Thyroid gland (tissue), 4 donors: ENCODE results near the gene AMZ1. TPM values are rescaled to one million over a fixed set of nuclear protein-coding genes. Genes with fewer than 3 reads are reported as not detected.

Experiments
- DNase-seq, 2 donors: peaks; one replicate each; pipeline ENCODE4 v3.0.0-alpha.2; 2019
- H3K27ac ChIP-seq, 3 donors: fragments of 200-600 bp; sonication (generic); 1 replicate in 2 of 3; 2 replicates in 1 of 3; pipeline ENCODE4 v1.5.1; 2016 to 2019; ENCODE audit warnings: mild to moderate bottlenecking in 1 of 3, moderate library complexity in 1 of 3
- H3K27me3 ChIP-seq: fragments of 200-600 bp; sonication (generic); one replicate; pipeline ENCODE4 v1.5.1; 2019
- H3K36me3 ChIP-seq, 2 donors: fragments of 200-600 bp; sonication (generic); one replicate each; pipeline ENCODE4 v1.5.1; 2016 to 2019
- H3K4me1 ChIP-seq, 2 donors: fragments of 200-600 bp; sonication (generic); one replicate each; pipeline ENCODE4 v1.5.1; 2017 to 2019
- H3K4me3 ChIP-seq, 3 donors: fragments of 200-600 bp; sonication (generic); replicated peaks in 1 of 3; 1 replicate in 2 of 3; 2 replicates in 1 of 3; pipeline ENCODE4 v1.5.1; 2016; ENCODE audit warnings: mild to moderate bottlenecking in 1 of 3
- H3K9me3 ChIP-seq: fragments of 200-600 bp; sonication (generic); one replicate; pipeline ENCODE4 v1.5.1; 2017
- CTCF ChIP-seq, 6 experiments: fragments of 200-600 bp in 3 of 6; fragments of 450-650 bp in 3 of 6; sonication (generic) in 3 of 6; IDR thresholded peaks; one replicate each; pipeline ENCODE4 v1.5.1; 2016 to 2019; ENCODE audit warnings: antibody characterized with exemption in 6 of 6, mild to moderate bottlenecking in 2 of 6, inconsistent platforms in 1 of 6, moderate library complexity in 1 of 6
- POLR2A ChIP-seq, 2 donors: fragments of 450-650 bp; IDR thresholded peaks; one replicate each; pipeline ENCODE4 v1.6.1; 2017; ENCODE audit warnings: antibody characterized with exemption in 2 of 2, mild to moderate bottlenecking in 2 of 2, moderate library complexity in 1 of 2
- WGBS, 2 donors: methylation state at CpG; one replicate each; pipeline ENCODE4 v1.1.5; 2017; 5-methylcytosine and 5-hydroxymethylcytosine counted together
- intact Hi-C: fragments of 100-400 bp; cut with DNase I; formaldehyde crosslinking; loops from one replicate; pipeline ENCODE4 v1.15.1; 2023
- total RNA-seq, 4 donors: library from RNA; depleted of rRNA; stranded (reverse); fragments of >200 nt; gene quantifications; one replicate each; pipeline ENCODE4 v1.2.3, GENCODE V29; 2016

Gene AMZ1
- total RNA-seq, result 1 to 10 TPM in 1 of 4 donors, under 1 TPM in 1, not detected in 2; 0.29 to 1.2 TPM

- H3K4me3 ChIP-seq, result peak within 1 kb of the TSS in 1 of 3 donors; percentile 12
- TF ChIP-seq CTCF (IDR thresholded peaks at IDR 0.05) (no peak), POLR2A (IDR thresholded peaks at IDR 0.05) (no peak)
- no peaks in the 10 kb centered on the region for H3K36me3 ChIP-seq
- 26 to 40% methylated on average over 1 to 4 of the region's 41 CpGs for WGBS, 2 donors
- peaks cover 9% of the 10 kb centered on the region for H3K27me3 ChIP-seq
- H3K9me3 ChIP-seq, result no peaks in the 10 kb centered on the region
- DNase-seq, result no peak
- intact Hi-C loops, result loop anchor here (10.0 kb wide), 1 partner anchor 123 kb away; no protein-coding TSS in a partner anchor
- H3K27ac ChIP-seq, result no peak within 1 kb of the TSS
- peaks cover 0 to 10% of the 10 kb centered on the region in 2 donors for H3K4me1 ChIP-seq
These were observed at the start of gene AMZ1 for GRCh38 chr7:2687881-2688318. Gene AMZ1 (plus strand): TSS chr7:2688202. CDS start chr7:2700452, 12,250 bp downstream.

GRCh38 chr7:2638224-2638991 is 49.6 kb upstream of the AMZ1 start:
- H3K9me3 ChIP-seq, result no peaks in the 10 kb centered on the region
- H3K36me3 ChIP-seq, result no peaks in the 10 kb centered on the region
- peak; percentile 45 to 83 for DNase-seq
- TF ChIP-seq CTCF (IDR thresholded peaks at IDR 0.05) (no peak), POLR2A (IDR thresholded peaks at IDR 0.05) (no peak)
- WGBS, 2 donors, result 45 to 58% methylated on average over 19 to 21 of the region's 34 CpGs
- intact Hi-C loops, result no loop called here
- H3K27ac ChIP-seq, result peak overlapping the region; percentile 8 to 98 (median 95)
- no peak overlapping the region for H3K4me3 ChIP-seq
- H3K4me1 ChIP-seq, result peaks cover 73 to 90% of the 10 kb centered on the region in 2 donors
- H3K27me3 ChIP-seq, result no peaks in the 10 kb centered on the region

- H3K27ac ChIP-seq, result peak overlapping the region; percentile 8 to 98 (median 98)
- no peaks in the 10 kb centered on the region for H3K36me3 ChIP-seq
- no peak for DNase-seq
- H3K9me3 ChIP-seq, result no peaks in the 10 kb centered on the region
- intact Hi-C loops, result no loop called here
- no peak overlapping the region for H3K4me3 ChIP-seq
- no peaks in the 10 kb centered on the region for H3K27me3 ChIP-seq
- H3K4me1 ChIP-seq, result peaks cover 64 to 90% of the 10 kb centered on the region in 2 donors
- TF ChIP-seq CTCF (IDR thresholded peaks at IDR 0.05), result no peak
- no peak for TF ChIP-seq POLR2A (IDR thresholded peaks at IDR 0.05)
- WGBS, 2 donors, result 93 to 100% methylated on average over 3 to 21 of the region's 24 CpGs
These were observed 48.8 kb upstream of the AMZ1 start for GRCh38 chr7:2639181-2639681.

GRCh38 chr7:2639695-2640481 is 48.1 kb upstream of the AMZ1 start:
- 85 to 98% methylated on average over 7 to 14 of the region's 37 CpGs for WGBS, 2 donors
- intact Hi-C loops, result loop anchor here (5.0 kb wide), 1 partner anchor 83 kb away; the partner anchor contains the start of genes BRAT1 and IQCE
- H3K36me3 ChIP-seq, result no peaks in the 10 kb centered on the region
- no peak for DNase-seq
- no peak overlapping the region for H3K4me3 ChIP-seq
- no peaks in the 10 kb centered on the region for H3K9me3 ChIP-seq
- TF ChIP-seq POLR2A (IDR thresholded peaks at IDR 0.05), result no peak
- no peak for TF ChIP-seq CTCF (IDR thresholded peaks at IDR 0.05)
- H3K27me3 ChIP-seq, result no peaks in the 10 kb centered on the region
- peaks cover 60 to 90% of the 10 kb centered on the region in 2 donors for H3K4me1 ChIP-seq
- H3K27ac ChIP-seq, result peak overlapping the region; percentile 95 to 98 (median 98)
